ENCODE measurements around the gene SCIN.
"Not testable (repeated sequence)": the region's sequence is repeated elsewhere in the genome, so short reads cannot be mapped to it uniquely, and the experiment has no call there.

Gene SCIN

GRCh38 chr7:12653110-12653509, 82.6 kb downstream of the SCIN start:
- no peak for DNase-seq

DNA sequence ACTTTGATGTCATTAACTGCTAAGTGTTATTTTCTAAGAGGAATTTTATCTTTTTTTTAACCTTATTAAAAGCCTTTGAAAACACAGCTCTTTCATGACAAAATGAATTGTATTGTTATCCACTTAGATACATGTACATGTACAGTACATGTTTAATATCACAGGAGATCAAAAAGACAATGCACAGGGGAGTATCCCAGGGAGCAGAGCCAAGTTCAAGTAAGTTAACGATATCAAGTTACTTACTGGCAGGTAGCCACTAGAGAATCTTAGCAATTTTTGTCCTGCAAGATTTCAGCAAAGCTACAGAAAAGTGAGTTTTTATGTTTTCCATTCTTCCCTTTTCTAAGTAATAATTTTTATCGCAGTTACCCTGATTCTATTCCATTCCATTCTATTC, 83.0 kb downstream of the SCIN start:
- no peak for DNase-seq

GRCh38 chr7:12655161-12655560, 84.6 kb downstream of the SCIN start:
- no peak for DNase-seq

- DNase-seq, result not testable (repeated sequence)
Observed at GRCh38 chr7:12660423-12660822, 89.9 kb downstream of the SCIN start.

DNA sequence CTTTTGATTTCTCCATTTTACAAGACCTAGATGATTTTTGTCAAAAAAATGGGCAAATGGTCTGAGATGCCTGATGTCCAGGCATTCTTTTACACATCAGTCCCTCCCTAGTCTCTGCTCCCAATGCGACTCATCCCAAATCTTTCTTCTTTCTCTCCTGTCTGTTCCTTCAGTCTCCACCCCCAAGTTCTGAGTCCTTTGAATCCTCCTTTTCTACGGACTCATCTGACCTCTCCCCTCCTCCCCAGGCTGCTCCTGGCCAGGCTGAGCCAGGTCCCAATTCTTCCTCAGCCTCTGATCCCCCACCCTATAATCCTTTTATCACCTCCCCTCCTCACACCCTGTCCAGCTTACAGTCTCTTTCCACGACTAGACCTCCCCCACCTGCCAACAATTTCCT, 90.5 kb downstream of the SCIN start:
- DNase-seq, result not testable (repeated sequence)

DNA sequence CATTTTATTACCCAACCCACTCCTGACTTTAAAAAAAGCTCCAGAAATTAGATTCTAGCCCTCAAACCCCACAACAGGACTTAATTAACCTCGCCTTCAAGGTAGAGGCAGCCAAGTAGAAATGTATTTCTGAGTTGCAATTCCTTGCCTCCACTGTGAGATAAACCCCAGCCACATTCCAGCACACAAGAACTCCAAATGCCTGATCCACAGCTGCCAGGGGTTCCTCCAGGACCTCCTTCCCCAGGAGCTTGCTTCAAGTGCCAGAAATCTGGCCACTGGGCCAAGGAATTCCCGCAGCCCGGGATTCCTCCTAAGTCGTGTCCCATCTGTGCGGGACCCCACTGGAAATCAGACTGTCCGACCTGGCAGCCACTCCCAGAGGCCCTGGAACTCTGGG, 91.1 kb downstream of the SCIN start:
- DNase-seq, result no peak

GRCh38 chr7:12670000-12670729, 99.6 kb downstream of the SCIN start:
- no peak for DNase-seq

GRCh38 chr7:12670743-12671520, 100.4 kb downstream of the SCIN start:
- peak in 1 of 2 donors; percentile 18 for DNase-seq

GRCh38 chr7:12673436-12673835, 102.9 kb downstream of the SCIN start:
- not testable (repeated sequence) for DNase-seq

DNA sequence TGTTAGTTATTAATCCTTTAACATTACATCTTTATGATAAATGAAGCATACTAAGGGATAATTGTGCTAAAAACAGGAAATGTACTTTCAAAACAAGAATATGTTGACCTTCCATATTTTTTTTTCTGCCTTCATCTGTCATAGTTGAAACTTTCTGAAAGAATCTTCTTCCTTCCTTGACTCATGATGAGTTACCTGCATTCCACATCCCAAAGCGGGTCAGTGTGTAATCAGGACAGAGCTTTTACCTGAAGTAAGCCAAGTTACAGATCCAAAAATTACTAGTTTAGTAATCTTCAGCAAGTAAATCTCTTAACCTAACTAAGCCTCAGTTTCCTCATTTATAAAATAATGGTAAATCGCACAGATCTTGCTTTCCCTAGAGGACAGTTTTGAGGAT, 103.5 kb downstream of the SCIN start:
- no peak for DNase-seq

- peak in 1 of 2 donors; percentile 77 for DNase-seq
Observed at GRCh38 chr7:12674861-12675260, 104.3 kb downstream of the SCIN start.

DNA sequence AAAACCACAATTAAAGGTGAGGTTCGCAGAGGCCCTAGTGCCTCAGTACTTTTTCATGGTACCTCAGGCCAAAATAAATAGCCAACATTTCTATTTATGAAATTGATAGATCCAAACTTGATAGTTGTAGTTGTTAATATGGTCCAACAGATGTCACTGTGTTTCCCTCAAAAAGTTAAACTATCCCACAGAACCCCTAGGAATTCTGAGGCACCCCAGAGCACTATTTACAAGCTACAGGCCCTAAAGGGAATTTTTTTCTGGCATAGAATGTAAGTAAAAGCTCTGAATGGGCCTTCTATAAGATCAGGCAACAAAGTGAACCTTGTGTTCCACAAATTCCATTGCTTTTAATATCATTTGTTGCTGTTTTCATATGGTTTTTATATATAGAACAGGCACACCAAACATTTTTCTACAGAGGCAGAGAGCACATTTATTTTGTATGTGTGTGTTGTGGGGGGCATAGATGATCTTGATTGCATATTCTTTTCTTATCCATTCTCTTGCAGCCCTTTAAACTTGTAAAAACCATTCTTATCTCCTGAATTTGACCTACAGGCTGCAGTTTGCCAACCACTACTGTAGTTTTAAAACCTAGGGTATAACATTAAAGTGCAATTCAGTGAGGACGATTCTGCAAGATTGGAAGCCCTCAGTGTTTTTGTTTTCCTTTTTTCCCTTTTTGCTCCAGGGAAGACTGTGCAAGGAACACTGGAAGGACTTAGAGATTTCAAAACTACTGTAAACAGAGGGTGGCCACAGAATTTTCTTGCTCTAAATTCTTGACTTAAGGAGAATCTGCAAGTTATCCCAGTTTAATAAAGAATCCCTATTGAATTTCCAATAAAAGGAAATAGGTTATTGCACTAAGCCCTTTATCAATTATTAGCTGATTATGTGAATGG, 113.4 kb downstream of the SCIN start:
- DNase-seq, result peak in 1 of 2 donors; percentile 6

- no peak for DNase-seq
Observed at GRCh38 chr7:12684733-12685132, 114.2 kb downstream of the SCIN start.

GRCh38 chr7:12685550-12685949, 115.0 kb downstream of the SCIN start:
- peak in 1 of 2 donors; percentile 9 for DNase-seq

GRCh38 chr7:12686234-12686890, 115.8 kb downstream of the SCIN start:
- peak; percentile 82 to 84 for DNase-seq

DNA sequence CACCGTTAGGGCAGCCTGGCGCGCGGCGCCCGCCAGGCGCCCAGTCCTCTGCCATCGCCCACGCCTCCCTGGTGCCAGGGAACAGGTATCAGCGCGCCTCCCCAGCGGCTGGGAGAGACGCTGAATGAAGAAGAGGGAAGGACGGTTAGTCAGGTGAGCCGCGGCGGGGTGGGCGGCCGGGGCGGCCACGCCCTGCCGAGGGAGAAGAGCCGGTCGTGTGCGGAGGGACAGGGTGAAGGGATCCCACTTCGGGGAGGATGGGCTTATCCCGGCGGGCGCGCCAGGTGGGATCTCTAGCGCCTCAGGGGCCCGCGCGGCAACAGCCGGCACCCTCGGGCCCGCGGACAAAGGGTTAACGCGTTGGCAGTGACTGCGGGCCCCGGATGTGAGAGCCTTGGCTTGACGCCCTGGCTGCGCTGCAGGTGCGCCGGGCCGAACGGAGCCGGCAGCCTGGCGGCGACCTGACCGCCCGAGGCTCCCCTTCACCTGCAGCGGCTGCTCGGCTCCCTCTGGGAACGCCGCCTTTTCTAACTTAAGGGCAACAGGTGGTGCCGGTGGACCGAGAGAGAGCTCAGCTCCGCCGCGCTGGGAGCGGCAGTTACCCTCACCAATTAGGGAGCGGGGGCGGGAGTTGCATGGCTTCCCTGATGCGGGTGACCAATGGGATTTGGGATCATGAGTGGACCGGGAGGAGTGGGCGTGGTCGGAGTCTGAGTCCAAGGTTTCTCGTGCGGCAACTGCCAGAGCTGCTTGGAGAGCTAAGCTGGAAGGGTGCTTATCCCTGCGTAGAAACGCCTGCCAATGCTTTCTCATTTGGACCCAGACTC, 116.6 kb downstream of the SCIN start, which contains the start of gene ARL4A:
Gene ARL4A (plus strand): TSS at position 743 of the 827 bp plus-strand sequence. CDS start 622 bp downstream, outside the sequence.
- peak; percentile 79 to 98 for DNase-seq

- DNase-seq, result no peak
Observed at GRCh38 chr7:12687718-12688171, 117.2 kb downstream of the SCIN start.

DNA sequence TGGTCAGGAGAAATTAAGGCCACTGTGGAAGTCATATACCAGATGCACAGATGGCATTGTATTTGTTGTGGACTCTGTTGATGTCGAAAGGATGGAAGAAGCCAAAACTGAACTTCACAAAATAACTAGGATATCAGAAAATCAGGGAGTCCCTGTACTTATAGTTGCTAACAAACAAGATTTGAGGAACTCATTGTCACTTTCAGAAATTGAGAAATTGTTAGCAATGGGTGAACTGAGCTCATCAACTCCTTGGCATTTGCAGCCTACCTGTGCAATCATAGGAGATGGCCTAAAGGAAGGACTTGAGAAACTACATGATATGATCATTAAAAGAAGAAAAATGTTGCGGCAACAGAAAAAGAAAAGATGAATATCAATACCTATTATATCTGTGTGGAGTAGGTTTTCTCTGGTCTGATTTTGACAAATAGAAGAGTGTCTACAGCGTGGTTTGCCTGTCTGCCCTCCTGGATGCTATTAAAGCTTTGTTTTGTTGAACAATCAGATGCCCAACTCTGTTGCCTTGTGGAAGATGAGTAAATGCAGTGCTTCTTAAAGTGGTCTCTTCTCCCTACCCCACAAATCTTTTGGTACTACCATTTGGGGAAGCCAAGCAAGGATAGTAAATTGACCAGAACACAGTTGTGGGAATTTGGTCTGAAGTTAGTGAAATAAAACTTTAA, 118.1 kb downstream of the SCIN start:
- DNase-seq, result not testable (repeated sequence)

DNA sequence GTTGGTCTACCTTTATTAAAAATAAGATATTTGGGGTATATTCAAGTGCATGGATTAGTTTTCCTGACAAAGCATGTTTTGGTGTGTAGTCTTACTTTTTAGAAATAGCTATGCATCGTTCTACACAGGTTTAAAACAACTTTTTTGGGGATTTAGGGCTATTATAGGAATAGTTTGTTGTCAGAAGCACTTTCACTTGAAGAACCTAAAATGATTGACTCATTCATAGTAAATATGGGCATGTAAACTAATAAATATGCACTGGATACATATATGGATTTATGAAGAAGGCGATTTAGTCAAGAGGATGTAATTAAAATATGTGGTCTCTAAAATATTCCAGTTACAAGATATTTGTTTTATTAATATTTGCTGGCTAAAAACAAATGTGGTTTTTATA, 118.9 kb downstream of the SCIN start:
- no peak for DNase-seq

- DNase-seq, result no peak
Observed at GRCh38 chr7:12690041-12690878, 119.7 kb downstream of the SCIN start.

Measured in bone marrow (tissue), 2 donors.